22Rv1 (cell line): Measurements from ENCODE around the gene CCDC127.

Experiments
- CTCF ChIP-seq: fragments of 450-650 bp; IDR thresholded peaks from 2 replicates; pipeline ENCODE4 v1.5.1; 2017; ENCODE audit warnings: mild to moderate bottlenecking
- ZFX ChIP-seq: fragments of 450-650 bp; IDR thresholded peaks from 2 replicates; pipeline ENCODE4 v1.6.1; 2017; ENCODE audit warnings: antibody characterized with exemption, borderline replicate concordance

GRCh38 chr5:159448-160172 is 58.3 kb downstream of the CCDC127 start:
- TF ChIP-seq CTCF = no peak
- no peak for TF ChIP-seq ZFX
